HG03064 (cell line): ENCODE results near the gene PTPN5.

Experiments used
- ATAC-seq: cut with Tn5 transposase; IDR thresholded peaks from one replicate; pipeline ENCODE4 v1.9.1; 2021; ENCODE audit warnings: low read depth; ENCODE audit not compliant: unreplicated experiment

Gene PTPN5

DNA sequence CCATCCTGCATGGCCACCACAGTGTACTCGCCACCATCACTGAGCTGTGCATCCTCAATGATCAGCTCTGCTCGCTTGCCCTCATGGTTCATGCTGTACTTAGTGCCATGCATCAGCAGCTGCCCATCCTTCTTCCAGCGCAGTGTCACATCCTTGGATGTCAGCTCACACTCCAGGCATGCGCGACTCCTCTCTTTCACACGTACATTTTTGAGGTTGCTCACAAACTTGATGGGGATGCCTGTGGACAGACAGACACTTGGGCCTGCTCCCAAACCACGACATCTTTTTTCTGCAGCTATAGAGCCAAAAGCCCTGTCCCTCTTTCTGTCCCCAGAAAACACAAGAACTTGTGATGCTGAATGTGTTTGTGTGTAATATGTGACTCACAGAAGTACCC is 76.1 kb downstream of the PTPN5 start:
- ATAC-seq, result no peak

DNA sequence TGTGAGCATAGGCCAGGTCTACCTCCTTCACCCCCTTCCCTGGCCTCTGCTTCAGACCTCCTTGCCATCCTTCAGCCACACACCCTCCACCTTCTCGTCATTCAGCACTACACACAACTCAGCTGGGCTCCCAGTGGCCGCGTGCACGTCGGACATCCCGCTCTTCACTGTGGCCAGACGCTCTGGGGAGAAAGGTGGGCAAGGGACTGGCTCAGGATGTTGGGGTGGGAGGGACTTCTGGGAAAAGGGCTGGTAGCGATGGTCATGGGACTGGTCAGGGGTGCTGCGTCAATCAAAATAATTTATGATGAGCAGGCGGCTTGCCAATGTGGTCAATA is 77.2 kb downstream of the PTPN5 start:
- no peak for ATAC-seq

DNA sequence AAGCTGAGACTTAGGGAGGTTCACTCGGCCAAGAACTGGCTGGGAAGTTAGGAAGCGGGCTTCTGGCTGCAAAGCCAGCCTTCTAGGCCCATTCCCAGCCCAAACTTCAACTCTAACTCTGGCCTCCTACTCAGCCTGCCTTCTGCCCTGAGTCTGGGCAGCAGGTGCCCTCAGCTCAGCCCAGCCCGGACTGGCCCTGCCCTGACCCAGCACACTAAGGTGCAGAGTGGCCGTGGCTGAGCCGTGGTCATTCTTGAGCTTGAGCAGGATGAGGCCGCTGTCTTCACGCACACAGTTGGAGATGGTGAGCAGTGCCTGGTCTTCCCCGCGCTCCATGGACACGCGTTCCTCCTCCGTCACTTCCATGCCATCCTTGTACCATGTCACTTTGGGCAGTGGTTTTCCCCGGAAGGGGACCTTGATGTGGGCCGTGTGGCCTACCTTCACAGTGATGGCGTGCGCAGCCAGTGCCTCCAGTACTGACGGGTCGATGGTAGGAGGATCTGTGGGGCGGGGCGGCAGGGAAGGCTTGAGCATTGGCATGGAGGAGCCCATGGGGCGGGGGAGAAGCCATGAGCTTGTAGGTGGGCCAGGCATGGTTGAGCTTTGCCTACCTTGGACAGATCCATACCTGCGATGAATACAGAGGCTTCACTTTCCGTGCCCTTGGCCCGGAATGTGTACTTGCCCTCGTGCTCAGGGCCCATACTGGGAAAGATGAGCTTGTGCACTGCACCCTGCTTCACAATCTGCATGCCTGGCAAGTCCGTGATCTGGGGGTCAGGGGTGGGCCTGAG is 77.8 kb downstream of the PTPN5 start:
- no peak for ATAC-seq

- ATAC-seq, result no peak
Measured at GRCh38 chr11:18710545-18710944, 81.1 kb downstream of the PTPN5 start.

DNA sequence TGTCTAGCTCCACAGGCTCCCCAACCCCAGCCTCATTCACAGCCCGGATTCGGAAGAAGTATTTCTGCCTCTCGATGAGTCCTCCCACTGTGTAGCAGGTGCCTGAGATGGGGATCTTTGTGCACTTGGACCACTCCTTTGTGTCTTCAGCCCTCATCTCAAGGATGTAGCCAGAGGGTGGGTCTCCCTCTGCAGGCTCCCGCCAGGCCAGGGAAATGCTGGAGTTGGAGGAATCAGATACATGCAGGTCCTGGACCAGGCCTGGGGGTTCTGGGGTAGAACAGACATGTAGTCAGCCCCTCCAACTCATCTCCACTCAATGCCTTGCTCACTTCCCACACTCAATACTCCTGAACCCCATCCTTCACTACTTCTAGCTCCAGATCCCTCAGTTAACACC is 82.2 kb downstream of the PTPN5 start:
- ATAC-seq, result no peak

- no peak for ATAC-seq
Measured at GRCh38 chr11:18707811-18708340, 83.7 kb downstream of the PTPN5 start.

- no peak for ATAC-seq
Measured at GRCh38 chr11:18706330-18707243, 85.0 kb downstream of the PTPN5 start.

GRCh38 chr11:18705651-18706281 is 85.8 kb downstream of the PTPN5 start:
- ATAC-seq, result no peak

GRCh38 chr11:18704698-18705097 is 86.9 kb downstream of the PTPN5 start:
- no peak for ATAC-seq

DNA sequence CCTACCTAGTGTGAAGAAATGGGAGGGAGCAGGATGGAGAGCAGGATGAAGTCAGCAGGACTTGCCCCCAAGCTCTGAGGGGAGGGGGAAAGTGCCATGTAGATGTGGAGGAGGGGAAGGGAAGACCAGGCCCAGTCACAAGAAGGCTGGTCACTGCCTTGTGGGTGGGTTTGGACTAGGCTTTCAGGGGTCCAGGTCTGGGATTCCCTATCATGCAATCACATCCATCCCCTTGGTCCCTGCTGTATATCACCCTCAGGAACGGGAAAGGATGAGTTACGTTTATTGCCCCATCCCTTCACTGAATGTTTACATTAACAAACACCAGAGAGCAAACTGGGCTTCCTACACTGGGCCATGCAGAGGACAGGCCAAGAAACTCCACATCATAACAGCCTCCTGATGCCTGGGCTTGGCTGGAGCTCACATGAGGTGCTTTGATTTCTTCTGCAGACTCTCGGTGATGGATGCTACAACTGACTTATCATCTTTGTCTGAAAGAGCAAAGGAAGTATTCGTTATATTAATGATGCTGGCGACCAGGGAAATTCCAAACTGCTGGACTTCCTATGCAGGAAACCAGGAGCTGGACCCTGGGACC is 87.5 kb downstream of the PTPN5 start:
- ATAC-seq, result no peak

DNA sequence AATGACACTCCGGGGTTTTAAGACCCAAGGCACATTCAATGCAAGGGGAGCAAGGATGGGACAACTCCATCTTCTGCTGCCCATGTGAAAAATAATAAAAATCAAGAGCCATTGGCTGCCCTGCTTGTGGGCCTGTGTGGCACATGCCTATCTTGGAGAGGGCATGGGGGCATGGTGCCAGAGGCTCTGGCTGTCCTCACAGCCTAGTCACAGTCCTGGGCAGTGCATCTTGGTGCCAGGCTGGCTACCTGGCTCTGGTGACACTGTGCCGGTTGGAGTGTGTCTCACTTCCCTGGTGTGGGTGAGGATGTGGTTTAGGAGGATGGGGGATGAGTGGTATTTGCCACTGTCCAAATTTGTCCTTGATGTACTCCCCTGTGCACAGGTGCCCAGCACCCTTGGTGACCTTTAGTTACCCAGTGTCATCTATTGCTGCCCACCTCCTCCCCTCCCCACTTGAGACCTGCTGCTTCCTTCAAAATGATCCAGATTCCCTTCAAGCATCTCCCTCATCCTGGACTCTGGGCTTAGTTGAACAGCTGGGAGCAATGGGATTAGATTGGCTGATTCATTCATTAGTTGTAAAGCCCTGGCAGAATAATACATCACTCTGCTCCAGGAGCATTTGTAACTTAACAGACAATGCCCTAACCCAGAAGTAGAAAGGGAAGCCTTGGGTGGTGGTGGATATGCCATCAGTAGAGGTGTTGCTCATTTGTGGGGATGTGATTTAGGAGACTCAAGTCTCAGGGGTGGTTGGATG is 88.4 kb downstream of the PTPN5 start:
- no peak for ATAC-seq

DNA sequence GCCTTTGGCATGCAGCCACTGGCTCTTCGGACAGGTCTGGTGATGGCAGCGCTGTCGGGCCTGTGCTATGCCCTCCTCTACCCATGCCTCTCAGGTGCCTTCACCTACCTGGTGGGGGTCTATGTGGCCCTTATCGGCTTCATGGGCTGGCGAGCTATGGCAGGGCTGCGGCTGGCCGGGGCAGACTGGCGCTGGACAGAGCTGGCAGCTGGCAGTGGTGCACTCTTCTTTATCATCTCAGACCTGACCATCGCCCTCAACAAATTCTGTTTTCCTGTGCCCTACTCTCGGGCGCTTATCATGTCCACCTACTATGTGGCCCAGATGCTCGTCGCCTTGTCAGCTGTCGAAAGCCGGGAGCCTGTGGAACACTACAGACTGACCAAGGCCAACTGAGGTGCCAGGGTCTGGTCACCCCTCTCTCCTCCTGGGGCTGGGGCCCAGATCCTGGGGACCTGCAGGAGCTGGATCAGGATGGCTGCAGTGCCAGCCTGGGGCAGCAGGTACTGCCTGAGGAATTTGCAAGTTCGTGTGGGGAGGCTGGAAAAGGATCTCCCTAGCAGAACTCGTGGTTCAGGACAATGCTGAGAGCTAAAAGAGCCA is 89.9 kb downstream of the PTPN5 start:
- no peak for ATAC-seq

- ATAC-seq, result no peak
Measured at GRCh38 chr11:18700872-18701271, 90.7 kb downstream of the PTPN5 start.

GRCh38 chr11:18700375-18700774 is 91.2 kb downstream of the PTPN5 start:
- ATAC-seq, result no peak

GRCh38 chr11:18699848-18700261 is 91.7 kb downstream of the PTPN5 start:
- ATAC-seq, result no peak

DNA sequence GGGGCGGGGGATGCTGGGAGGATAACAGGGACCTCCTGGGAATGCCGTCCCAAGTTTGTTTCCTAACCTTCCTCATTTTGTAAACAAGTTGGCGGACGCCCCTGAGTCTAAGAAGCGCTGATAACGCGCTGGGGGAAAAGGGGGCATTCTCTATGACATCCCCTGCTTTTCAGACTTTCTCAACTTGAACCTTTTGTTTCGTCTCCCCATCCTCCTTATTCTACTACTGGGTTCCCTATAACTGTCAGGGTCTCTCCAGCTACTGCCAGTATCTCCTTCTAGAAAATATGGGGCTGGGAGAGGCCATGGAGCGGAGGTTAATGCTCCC is 92.4 kb downstream of the PTPN5 start:
- no peak for ATAC-seq

DNA sequence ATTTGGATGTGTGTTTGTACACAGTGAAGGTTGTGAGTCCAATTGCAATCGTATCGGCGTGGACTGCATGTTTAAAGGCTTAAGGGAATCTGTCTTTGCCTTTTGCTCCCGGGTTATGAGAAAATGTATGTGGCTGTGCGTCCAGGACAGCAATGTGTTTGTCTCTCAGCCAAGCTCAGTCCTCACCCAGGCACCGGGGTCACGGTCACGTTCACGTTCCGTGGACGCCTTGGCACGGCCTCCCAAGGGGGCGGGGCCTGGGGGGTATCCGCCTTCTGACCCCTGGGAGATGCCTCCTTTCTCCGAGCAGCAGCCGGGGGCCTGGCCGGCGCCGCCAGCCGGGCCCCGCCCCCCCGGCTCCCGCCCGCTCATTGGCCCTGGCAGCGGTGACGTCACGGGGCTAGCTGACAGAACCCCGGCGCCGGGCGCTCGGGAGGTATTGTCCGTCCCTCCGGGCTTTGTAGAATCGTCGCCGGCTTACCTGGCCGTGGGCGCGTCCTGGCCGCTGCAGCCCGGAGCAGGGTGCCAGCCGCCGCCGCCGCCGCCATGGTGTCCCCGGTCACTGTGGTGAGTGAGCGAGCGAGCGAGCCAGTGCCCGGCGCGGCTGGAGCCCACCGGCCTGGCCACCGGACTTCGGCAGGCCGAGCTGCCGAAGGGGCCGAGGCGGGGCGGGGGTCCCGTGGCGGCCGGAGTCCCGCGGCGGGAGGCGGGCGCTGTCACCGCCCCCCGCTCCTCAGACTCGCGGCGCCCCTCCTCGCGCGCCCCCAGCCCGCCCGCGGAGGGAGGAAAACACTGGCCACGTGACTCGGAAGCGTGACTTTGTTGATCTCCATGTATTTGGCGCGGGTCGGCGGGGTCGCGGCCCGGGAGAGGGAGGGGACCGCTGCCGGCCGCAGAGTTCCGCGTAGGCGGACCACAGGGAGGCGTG is 93.0 kb downstream of the PTPN5 start, which contains the start of gene TMEM86A:
Gene TMEM86A, plus strand, starts transcription at position 439 of the 928 bp plus-strand sequence. Its CDS starts 108 bp downstream, at position 547.
- peak; percentile 90 for ATAC-seq

DNA sequence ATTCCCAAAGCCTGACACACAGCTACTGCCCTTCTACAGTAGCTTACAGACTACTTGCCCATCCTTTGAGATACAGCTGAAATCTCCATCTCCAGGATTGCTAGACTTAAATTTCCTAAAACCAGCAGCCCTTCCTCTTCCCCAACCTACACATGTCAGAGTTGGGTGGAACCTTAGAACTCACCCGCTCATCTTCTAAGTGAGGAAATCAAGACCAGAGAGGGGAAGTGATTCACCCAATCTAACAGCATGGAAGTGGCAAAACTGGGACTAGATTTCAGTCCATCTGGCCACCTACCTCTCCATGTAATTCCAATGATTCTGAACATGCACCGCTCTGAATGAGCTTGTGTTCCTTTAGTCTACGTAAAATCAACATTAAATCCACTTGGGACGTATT is 94.0 kb downstream of the PTPN5 start:
- no peak for ATAC-seq
